Lower leg skin (tissue), 4 donors: ENCODE data around the gene PSMD9. TPM values are rescaled to one million over a fixed set of nuclear protein-coding genes. Genes with fewer than 3 reads are reported as not detected.

Experiments used
- DNase-seq, 2 donors: peaks; one replicate each; pipeline ENCODE4 v3.0.0-alpha.2; 2019; ENCODE audit warnings: low spot score in 2 of 2
- H3K4me3 ChIP-seq: fragments of 200-600 bp; sonication (generic); 2 replicates; pipeline ENCODE4 v1.5.1; 2017; ENCODE audit warnings: mild to moderate bottlenecking, low read depth; ENCODE audit not compliant: poor library complexity, severe bottlenecking
- CTCF ChIP-seq, 3 donors: fragments of 450-650 bp; IDR thresholded peaks; one replicate each; pipeline ENCODE4 v1.5.1; 2016; ENCODE audit warnings: antibody characterized with exemption in 3 of 3, mild to moderate bottlenecking in 3 of 3, moderate library complexity in 2 of 3
- POLR2A ChIP-seq, 2 donors: fragments of 450-650 bp; IDR thresholded peaks; one replicate each; pipeline ENCODE4 v1.6.1; 2016 to 2017; ENCODE audit warnings: antibody characterized with exemption in 2 of 2, mild to moderate bottlenecking in 1 of 2, moderate library complexity in 1 of 2
- WGBS, 2 donors: methylation state at CpG; one replicate each; pipeline ENCODE4 v1.1.5; 2018; 5-methylcytosine and 5-hydroxymethylcytosine counted together
- intact Hi-C: fragments of 100-400 bp; cut with DNase I; formaldehyde crosslinking; loops from one replicate; pipeline ENCODE4 v1.15.0; 2023; ENCODE audit warnings: low total_unique reads
- total RNA-seq, 4 donors: library from RNA; depleted of rRNA; stranded (reverse); fragments of >200 nt; gene quantifications; one replicate each; pipeline ENCODE4 v1.1.0, GENCODE V29; 2016

PSMD9 gene
- total RNA-seq, 4 donors from 2014 or later, result 67.9 to 87.5 (median 82.7) TPM

DNA sequence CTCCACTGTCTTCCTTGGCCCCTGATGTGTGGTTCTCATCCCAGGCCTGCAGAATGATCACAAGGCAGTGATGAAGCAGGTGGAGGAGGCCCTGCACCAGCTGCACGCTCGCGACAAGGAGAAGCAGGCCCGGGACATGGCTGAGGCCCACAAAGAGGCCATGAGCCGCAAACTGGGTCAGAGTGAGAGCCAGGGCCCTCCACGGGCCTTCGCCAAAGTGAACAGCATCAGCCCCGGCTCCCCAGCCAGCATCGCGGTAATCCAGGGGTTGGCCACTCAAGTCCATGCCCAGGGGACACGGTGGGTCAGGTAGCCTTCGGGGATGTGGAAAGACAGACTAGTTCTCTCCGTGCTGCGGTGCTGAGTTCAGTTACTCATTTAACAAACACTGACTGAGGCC lies 11.0 kb downstream of the PSMD9 start:
- intact Hi-C loops, result no loop called here
- 92 to 94% methylated on average over 14 of the region's 14 CpGs for WGBS, 2 donors
- no peak for DNase-seq
- TF ChIP-seq POLR2A (IDR thresholded peaks at IDR 0.05) (no peak), CTCF (IDR thresholded peaks at IDR 0.05) (no peak)
- no peak overlapping the region for H3K4me3 ChIP-seq

DNA sequence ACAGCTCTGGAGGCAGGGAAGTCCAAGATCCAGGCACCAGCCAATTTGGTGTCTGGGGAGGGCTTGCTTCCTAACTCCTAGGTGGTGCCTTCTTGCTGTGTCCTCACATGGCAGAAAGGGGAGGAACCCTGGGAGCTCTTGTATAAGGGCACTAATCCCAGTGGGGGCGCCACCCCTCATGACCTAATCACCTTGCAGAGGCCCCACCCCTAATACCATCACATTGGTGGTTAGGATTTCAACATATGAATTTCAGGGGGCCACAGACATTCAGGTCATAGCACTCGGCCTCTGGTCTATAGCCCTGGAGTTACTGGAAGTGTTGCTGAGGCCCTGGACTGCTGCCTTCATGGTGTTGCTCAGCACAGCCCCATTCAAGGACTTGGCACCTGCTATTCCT lies 14.6 kb downstream of the PSMD9 start:
- 91 to 97% methylated on average over 2 of the region's 2 CpGs for WGBS, 2 donors

GRCh38 chr12:121905746-121906145 lies 17.2 kb downstream of the PSMD9 start:
- intact Hi-C loops, result no loop called here
- no peak for DNase-seq
- TF ChIP-seq CTCF (IDR thresholded peaks at IDR 0.05), result no peak
- no peak for TF ChIP-seq POLR2A (IDR thresholded peaks at IDR 0.05)
- H3K4me3 ChIP-seq, result no peak overlapping the region
- WGBS, 2 donors, result 59 to 69% methylated on average over 4 of the region's 4 CpGs

More for the DNA sequence above, 14.6 kb downstream of the PSMD9 start:
- intact Hi-C loops, result no loop called here
- TF ChIP-seq CTCF (IDR thresholded peaks at IDR 0.05), result no peak
- no peak for TF ChIP-seq POLR2A (IDR thresholded peaks at IDR 0.05)
- no peak for DNase-seq
- H3K4me3 ChIP-seq, result no peak overlapping the region

- intact Hi-C loops, result no loop called here
- 71 to 75% methylated on average over 2 of the region's 2 CpGs for WGBS, 2 donors
Measured at GRCh38 chr12:121908702-121909101, 20.1 kb downstream of the PSMD9 start.

DNA sequence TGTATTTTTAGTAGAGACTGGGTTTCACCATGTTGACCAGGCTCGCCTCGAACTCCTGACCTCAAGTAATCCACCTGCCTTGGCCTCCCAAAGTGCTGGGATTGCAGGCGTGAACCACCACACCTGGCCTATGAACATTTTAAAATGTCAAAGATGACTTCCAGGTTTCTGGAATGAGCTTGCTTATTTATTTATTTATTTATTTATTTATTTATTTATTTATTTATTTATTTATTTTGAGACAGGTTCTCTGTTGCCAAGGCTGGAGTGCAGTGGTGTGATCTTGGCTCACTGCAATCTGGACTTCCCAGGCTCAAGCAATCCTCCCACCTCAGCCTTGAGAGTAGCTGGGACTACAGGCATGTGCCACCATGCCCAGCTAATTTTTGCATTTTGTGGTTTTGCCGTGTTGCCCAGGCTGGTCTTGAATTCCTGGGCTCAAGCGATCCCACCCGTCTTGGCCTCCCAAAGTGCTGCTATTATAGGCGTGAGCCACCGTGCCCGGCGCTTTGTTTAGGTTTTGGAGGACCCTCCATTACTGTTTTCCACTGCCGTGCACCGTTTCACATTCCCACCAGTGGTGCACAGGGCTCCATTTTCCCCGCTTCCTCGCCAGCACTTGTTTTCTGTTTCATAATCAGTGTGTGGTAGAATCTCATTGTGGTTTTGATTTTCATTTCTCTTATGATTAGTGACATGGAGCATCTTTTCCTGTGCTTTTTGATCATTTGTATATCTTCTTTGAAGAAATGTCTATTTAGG lies 23.4 kb downstream of the PSMD9 start:
- intact Hi-C loops, result no loop called here
- TF ChIP-seq POLR2A (IDR thresholded peaks at IDR 0.05), result no peak
- no peak for TF ChIP-seq CTCF (IDR thresholded peaks at IDR 0.05)
- 83 to 85% methylated on average over 14 of the region's 14 CpGs for WGBS, 2 donors
- no peak overlapping the region for H3K4me3 ChIP-seq
- no peak for DNase-seq

More at GRCh38 chr12:121908702-121909101, 20.1 kb downstream of the PSMD9 start:
- H3K4me3 ChIP-seq, result no peak overlapping the region
- no peak for TF ChIP-seq CTCF (IDR thresholded peaks at IDR 0.05)
- no peak for TF ChIP-seq POLR2A (IDR thresholded peaks at IDR 0.05)
- no peak for DNase-seq
